Amygdala (tissue), 56 donors: Measurements from ENCODE around the gene CEP128.

ENCODE experiments used
- DNase-seq, 56 donors: peaks; one replicate each; lab custom pipeline; 2025; lab: John Stamatoyannopoulos, UW

CEP128 gene

GRCh38 chr14:80941241-80942185, at the start of gene CEP128:
Gene CEP128, minus strand, starts transcription at chr14:80941738.
- DNase-seq = peak; percentile 43 to 97 (median 91)

DNA sequence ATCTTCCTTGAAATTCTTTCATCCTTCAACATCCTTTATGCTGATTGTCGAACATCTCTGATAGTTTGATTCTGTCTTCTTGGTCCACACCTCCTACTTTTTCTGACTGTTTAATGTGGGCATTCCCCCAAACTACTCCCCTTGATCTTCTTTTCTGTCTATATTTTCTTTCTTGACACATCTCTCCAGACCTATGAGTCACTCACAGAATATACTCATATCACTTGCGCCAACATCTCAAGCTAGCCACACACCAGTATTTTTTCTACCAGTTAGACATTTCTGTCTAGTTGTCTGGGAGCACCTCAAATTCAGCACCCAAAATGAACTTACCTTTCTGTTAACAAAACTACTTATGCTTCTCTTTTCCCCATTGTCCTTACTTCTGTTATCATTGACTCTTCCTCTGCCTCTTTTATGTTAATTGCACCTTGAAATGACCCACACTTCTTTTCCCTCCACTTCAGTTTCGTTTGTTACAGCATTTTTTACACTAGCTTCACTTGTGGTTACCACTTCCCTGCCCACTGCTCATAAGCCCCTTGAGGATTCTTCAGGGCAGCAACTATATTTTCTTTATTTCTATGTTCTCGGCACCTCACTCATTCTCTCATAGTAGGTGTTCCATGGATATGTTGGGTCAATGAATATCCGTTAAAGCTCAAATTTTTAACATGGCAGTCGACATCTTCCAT, 47.3 kb upstream of the CEP128 start:
- DNase-seq = no peak

GRCh38 chr14:80988192-80988591, 46.7 kb upstream of the CEP128 start:
- no peak for DNase-seq

DNA sequence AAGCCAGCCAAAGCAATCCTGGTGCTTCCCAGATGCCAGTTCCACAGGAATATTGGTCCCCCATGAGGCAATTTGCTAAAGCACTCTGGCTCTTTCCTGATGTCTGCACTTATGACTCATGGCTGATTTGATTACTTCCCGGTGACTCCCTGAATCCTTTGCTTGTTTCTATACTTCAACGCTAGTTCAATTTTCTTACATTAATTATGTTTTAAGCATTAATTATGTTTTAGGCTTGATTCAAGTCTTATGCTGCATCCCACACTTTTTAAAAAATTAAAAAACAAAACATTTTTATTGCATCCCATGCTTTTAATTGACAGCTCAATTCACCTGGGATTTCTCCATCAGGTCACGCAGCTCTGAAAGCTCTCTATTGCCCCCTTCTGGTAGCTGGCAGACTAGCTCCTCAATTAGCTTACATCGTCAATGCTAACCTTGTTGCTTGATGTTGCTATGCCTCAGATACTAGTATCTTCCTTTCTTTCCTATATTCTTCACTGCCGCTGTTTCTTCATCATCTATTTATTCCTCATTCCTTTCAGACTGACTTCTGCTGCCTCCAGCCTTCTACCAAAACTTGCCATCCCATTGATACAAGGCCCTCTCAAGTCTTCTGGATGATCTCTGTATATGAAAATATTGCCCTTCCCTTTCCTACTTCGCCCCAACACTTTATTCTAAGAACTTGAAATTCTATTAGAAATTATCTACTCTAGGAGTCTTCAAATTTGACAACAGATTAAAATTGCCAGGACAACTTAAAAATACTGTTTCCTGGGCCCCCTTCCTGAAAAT, 45.9 kb upstream of the CEP128 start:
- peak in 37 of 56 donors; percentile 0 to 82 (median 24) for DNase-seq

GRCh38 chr14:80982711-80983110, 41.2 kb upstream of the CEP128 start:
- no peak for DNase-seq

- no peak for DNase-seq
These were observed 40.1 kb upstream of the CEP128 start for GRCh38 chr14:80981673-80982072.

DNA sequence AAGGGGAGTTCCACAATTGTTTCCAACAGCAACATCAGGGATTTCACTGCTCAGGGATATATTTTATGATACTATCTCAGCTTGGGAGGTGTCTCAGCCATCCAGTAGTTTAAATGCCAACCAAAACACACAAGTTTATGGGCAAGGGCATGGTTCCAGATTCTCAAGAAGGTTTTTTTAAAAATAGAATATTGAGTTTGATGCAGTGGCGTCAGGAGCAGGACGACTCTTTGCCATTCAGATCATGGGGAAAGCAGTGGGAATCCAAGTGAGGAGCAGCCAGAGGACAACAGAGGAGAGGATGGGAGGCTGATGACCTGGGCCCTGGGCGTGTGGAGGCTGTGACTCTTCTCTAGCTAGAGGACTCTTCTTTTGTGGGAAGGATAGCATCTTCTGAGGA, 39.6 kb upstream of the CEP128 start:
- DNase-seq = no peak

GRCh38 chr14:80979951-80980350, 38.4 kb upstream of the CEP128 start:
- no peak for DNase-seq

GRCh38 chr14:80978403-80978802, 36.9 kb upstream of the CEP128 start:
- DNase-seq = no peak

- no peak for DNase-seq
These were observed 35.7 kb upstream of the CEP128 start for GRCh38 chr14:80977221-80977620.

DNA sequence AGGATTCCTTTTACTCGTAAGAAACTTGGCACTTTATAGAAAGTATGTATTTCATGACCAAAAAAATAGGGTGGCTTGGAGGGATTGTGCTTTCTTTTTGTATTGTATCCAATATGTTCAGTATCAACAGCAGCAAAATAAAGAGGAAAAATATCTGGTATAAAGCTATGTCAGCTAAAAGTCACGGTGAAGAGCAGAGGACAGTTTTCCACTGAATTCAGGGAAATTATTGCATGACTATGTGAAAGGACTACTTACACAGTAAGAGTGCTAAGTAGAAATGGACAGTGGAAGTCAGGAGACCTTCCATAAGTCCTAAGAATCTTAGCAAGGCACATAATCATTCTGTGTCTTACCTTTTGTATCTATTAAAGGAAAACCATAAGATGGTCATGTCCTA, 33.1 kb upstream of the CEP128 start:
- DNase-seq = no peak

DNA sequence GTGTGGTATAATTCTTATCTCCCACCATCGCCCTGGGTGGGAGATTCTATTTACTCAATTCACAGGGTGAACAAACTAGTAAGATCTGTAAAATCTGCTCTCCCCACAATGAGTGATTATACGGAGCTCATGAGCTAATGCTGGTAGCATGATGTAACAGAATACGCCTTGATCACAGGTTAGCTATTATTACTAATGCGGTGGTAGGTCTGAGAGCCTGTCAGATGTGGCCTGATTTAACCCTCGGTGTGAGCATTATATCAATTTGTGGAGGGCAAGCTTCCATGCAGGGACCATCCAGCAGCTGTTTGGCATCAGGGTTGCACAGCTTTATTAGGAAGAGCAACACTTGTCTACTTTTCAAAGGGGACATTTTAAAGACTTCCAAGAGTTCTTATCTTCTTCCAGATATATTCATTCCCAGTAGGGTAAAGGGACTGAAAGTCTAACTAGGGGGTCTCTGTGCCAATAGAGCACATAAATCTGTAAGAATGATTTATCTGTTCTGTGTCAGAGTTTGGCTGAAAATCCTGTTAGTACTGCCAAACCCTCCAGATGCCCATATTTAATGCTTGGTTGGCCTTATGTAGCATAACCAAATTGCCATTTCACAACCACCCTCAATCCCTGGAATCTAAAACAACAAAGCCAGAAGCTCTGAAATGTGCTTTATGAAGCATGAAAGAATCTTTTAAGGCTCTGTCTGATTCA, 32.5 kb upstream of the CEP128 start:
- DNase-seq = peak in 1 of 56 donors; percentile 2

DNA sequence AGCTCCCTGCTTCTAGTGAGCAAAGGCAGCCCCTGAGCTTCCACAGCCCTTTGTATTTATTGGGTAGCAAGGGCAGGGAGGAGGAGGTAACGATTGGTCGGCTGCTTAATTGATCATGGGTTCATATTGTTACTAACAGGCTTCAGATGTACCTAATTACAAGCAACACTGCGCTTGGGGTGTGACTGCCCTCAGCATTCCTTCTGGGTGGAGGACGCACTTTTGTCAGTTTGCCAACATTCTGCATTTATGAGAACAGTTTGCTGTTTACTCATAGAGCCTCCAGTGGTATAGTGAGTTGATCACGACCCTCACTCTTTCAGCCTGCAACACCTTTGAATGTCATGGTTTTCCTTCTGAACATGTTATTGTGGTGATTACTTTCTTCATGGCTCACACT, 23.5 kb upstream of the CEP128 start:
- DNase-seq = no peak

- peak in 4 of 56 donors; percentile 5 to 44 (median 16) for DNase-seq
These were observed 18.0 kb upstream of the CEP128 start for GRCh38 chr14:80959496-80959895.

GRCh38 chr14:80958939-80959338, 17.4 kb upstream of the CEP128 start:
- DNase-seq = no peak

DNA sequence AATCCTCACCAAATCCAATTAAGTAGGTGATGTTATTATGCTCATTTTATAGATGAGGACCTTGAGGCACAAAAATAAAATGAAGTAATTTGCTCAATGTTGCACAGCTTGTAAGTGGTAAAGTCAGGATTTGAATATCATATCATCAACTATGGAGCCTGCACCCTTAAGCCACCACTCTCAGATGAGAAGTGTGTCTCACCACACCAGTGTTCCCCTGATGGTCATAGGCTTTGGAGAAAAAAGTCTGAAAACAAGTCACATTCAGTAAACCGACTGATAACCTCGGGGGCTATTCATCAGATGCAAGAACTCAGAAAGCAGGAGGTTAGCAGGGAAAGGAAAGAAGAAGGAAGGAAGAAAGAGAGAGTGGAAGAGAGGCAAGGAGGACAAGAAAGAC, 16.7 kb upstream of the CEP128 start:
- no peak for DNase-seq

GRCh38 chr14:80957613-80958012, 16.1 kb upstream of the CEP128 start:
- DNase-seq = no peak

GRCh38 chr14:80956922-80957321, 15.4 kb upstream of the CEP128 start:
- DNase-seq = peak in 1 of 56 donors; percentile 17

GRCh38 chr14:80956102-80956501, 14.6 kb upstream of the CEP128 start:
- DNase-seq = no peak

DNA sequence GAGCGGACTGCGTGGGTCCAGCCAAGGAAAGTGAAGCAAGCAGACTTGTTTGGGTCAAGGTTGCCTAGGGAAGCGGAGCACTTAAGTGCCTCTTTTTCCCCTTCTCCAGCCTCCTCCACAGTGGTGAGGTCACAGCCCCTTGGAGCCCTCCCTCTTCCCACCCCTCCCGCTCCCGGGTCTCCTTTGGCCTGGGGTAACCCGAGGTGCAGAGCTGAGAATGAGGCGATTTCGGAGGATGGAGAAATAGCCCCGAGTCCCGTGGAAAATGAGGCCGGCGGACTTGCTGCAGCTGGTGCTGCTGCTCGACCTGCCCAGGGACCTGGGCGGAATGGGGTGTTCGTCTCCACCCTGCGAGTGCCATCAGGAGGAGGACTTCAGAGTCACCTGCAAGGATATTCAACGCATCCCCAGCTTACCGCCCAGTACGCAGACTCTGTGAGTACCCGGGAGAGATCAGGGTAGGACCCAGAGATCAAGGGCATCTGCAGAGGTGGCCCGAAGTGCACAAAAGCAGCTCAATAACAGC, 13.9 kb upstream of the CEP128 start, which contains the start of gene TSHR:
TSHR (plus strand) TSS at position 206 of the 526 bp plus-strand sequence; CDS start at position 266, 60 bp downstream.
- DNase-seq = no peak
